HG03442 (cell line): ENCODE measurements around the gene DLGAP4.

Experiments used
- ATAC-seq: cut with Tn5 transposase; IDR thresholded peaks from one replicate; pipeline ENCODE4 v1.9.1; 2021; ENCODE audit warnings: mild to moderate bottlenecking, moderate library complexity; ENCODE audit not compliant: unreplicated experiment

The DLGAP4 gene

DNA sequence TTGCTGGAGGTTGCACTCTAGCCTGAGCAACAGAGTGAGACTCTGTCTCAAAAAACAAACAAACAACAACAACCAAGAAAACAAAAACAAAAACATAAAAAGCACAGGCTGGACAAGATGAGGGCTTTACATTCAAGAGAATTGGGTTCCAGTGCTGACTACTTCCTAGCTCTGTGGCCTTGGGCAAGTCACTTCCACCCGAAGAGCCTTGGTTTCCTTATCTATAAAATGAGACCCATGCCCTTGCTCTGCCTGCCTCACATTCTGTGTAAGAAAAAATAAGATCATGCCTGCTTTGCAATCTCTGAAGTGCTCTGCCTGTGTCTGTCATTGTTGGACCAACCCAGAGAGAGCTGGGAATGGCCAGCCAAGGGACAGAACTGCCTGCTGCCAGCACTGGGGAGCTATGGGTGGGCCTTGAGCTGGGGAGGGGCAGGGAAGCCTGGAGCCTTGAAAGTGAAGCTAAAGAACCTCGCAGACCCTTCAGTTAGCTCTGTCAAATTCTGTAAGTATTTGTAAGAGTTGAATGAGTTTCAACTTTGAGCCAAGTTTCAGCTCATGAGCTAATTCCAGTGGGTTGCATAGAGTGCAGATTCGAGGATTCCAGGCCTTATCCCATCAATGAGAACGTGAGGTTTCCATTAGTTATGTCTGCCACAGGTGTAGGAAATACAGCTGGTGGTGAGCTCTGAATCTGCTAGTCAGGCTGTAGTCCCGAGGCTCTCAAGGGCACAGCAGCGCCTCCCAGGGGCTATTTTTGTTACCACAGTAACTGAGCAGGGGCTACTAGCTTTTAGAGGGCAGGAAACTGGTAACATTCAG lies 93.2 kb downstream of the DLGAP4 start:
- no peak for ATAC-seq

DNA sequence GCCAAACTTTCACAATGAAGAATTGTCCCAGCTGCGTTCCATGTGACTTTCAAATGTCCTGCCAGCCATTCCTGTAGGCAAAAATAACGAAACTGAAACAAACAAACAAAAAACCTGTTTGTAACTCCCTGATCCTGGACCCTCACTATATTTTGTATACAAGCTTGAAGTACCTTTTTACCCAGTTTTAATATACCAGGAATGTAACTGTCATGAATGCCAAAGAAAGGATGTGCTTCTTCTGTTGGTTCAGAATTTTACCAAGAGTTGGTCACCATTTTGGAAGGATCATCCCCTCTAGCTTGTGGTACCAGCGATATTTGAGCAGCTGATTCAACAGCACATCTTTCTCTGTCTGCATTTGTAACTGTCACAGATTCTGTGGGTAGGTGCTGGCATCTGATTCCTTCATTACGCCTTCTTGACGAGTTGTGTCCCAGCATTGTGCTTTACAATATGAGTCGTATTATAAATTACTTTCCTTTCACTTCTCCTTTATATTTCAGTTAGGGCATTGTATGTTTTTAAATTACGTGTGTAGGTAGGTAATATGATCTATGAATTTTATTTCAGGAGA lies 93.9 kb downstream of the DLGAP4 start:
- no peak for ATAC-seq

DNA sequence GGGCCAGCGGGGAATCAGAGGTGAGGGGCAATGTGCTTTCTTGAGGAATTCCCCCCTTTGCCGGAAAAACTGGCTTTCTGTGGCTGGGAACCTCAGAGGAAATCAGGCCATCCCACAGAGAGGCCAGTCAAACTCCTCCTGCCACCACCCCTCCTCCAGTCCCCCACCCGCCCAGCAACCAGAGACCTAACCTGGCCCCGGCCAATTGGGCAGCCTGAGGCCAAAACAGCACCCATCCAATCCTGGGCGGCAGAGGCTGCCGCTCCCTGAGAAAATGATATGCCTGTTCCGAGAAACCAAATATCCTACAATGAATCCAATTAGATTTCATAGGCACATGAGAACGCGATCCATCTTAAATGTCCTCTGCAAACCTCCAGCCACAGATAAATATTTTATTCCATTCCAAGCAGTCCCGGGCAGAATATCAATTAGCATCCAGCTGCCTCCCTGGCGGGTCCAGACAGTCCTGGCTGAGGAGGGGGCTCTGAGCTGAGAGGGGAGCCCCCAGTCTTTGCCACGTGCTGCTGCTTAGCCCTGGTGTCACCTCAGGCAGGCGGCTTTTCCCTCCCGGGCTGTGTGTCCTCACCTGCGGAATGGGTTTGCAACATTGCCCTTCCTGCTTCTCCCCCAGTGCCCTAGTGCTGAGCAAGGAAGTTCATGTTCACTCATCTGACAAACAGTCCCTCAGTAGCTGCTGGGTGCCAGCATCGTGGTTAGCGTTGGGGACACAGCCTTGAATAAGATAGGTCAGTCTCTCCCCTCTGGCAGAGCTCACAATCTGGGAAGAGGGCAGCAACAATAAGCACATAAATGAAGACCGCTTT lies 95.0 kb downstream of the DLGAP4 start:
- no peak for ATAC-seq

DNA sequence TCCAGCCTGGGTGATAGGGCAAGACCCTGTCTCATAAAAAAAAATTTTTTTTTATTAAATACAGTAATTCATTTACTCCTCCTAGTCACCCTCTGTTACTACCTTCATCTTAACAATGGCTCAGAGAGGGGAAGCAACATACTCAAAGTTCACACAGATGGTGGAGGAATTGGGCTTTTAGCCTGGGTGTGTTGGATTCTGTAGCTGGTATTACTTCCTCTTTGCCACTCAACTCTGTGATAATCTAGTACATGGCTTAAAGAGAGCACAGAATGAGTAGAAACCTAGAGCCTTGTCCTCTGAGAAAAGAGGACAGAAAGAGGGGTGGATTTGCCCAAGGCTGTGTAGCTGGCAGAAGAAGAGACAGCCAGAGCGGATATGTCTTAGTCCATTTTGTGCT lies 96.6 kb downstream of the DLGAP4 start:
- no peak for ATAC-seq

DNA sequence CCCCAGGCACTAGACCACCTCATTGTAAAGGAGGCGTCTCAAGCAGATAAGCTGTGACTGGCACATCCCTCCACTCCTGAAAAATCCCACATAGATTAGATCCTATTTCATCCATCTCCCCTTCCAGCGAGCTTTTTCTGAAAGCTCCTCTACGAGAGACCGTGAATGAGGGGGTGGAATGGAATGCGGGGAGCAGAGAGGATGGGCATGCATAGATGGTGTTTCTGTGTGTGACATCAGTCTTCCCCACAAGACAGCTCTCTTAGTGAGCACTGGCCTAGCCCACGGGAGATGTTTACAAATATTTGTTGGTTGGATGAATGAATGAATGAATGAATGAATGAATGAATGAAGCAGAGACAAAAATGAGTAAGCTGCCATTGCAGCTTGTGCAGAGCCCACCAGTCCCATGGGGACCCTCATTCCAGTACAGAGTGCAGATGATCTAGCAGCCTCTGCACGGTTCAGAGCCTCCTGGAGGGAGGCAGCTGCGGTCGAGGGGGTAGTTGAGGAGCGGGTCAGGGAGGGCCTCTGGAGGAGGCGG lies 98.4 kb downstream of the DLGAP4 start:
- ATAC-seq, result no peak

DNA sequence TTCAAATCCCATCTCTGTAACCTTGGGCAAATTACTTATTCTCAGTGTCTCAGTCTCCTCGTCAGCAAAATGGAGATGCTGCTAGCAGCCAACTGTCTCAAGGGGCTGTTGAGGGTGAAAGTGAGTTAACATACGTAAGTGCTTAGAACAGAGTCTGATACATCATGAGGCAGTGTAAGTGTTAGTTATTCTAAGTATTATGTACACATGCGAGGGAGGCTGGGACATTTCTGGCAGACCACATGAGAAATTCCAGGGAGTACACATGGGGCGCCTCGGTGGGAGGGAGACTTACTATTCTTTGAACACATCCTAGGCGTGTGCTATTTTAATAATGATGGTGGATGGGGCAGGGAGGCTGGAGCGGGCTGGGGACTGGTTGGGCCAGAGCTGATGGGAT lies 99.1 kb downstream of the DLGAP4 start:
- no peak for ATAC-seq

DNA sequence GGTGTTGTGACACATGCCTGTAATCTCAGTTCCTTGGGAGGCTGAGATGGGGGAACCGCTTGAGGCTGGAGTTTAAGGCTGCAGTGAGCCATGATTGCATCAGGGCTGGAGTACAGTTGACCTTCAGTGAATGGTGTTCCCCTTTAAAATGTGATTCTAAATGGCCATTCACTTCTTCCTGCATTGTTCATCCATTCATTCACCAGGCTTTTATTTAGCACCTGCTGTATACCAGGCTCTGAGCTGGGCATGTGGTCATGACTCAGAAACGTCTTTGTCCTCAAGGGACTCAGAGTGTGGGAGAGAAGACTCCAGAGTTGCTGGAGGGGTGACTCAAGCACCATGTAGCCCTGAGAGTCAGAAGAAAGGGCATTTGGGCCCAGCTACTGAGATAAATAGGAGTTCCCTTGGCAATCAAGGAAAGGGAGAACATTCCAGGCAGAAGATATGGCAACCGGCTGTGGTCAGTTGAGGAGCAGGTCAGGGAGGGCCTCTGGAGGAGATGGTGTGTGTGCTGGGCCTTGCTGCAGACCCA lies 101.1 kb downstream of the DLGAP4 start:
- ATAC-seq, result no peak

DNA sequence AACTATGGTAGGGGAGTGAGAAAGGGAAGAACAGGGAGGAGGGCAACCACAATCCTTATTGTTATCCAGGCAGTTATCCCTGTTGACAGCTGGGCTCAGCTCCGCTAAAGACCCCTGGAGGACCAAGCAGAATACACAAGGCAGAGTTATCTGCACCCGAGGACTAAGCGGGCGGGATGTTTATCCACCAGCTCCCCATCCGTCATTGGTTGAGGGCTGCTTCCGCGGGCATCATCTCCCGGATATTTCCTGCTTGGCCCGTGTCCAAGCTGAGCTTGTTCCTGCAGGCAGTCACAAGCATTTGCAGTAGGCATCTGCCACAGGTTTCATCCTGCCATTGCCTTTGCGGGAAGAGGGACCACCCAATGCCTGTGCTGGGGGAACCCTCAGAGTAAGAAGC lies 102.1 kb downstream of the DLGAP4 start:
- ATAC-seq, result no peak

DNA sequence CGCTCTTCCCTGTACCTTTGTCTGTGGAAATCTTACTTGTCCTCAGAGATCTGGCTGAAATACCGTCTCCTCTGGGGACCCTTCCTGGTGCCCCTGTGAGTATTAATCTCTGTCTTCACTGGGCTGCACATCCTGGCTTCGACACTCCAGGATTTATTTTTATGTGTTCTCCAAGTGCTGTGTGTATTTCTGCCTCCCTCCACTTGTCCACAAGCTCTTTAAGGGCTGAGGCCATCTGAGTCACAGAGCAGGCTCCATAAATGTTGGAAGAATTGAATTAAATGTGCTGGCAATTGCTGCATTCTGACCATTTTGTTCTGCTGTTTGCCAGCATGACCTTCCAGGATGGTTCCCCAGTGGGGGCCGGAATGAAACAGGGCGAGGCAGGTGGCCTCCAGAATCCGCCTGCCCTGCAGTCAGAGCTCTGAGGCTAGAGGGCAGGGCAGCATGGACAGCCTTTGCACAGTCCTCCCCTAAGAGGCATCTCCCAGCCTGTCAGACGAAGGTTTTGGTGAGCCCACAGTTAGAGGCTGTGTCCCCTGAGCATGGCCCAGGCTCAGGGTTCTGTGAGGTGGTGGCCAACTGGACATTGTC lies 105.8 kb downstream of the DLGAP4 start:
- no peak for ATAC-seq

DNA sequence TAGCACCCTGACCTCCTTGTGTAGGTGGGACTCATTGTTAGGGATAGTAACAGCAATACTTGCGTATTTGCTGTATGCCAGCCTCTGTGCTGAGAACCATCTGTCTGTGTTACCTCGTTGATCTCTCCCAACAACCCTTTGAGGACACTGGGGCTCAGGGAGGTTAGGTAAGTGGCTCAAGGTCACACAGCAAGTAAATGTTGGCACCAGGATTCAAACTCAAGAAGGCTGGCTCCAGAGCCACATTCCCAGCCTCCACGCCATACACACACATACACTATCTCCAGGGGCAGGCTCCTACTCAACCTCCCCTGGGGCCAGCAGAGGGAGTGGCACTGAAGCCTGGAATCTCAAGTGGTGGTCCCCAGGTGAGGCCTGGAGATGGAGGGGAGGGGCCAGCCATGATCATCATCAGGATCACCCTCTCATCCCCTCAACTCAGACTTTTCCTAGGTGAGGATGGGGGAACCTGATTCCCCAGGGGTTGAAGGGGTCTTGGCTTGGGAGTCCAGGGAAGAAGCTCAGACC lies 109.4 kb downstream of the DLGAP4 start:
- ATAC-seq, result no peak

DNA sequence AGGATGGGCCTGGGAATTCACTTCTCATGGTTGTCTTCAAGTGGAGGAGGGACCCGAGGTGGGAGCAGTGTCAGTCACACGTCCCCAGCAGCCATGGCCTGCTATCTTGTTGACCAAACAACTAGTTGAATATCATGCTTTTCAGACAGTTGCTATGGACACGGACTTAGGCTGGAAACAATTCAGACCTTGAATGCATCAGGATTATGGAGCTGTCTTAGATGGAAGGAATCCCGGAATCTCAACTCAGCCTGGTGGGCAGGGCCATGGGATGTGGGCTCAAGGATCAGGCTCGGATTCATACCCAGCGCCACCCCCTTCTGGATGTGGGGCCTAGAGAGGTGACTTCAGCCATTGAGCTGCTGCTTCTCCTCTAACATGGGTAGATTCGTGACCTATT lies 112.6 kb downstream of the DLGAP4 start:
- ATAC-seq, result no peak

DNA sequence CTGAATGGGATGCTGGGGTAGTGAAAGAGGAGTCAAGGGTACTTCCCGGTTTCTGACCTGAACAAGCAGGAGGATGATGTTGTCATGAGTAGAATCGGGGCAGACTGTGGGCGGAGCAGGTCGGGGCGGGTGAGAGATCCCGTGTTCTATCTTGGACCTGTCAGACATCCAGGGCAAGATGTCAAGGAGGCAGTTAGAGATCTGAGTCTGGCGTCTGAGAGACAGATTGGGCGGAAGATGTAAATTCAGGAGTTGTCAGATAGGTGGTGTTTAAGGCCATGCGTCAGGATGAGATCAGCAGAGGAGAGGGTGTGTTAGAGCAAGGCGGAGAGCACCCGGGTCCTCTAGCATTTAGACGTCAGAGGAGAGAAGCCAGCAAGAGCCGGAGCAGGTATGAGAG lies 115.5 kb downstream of the DLGAP4 start:
- ATAC-seq, result no peak

DNA sequence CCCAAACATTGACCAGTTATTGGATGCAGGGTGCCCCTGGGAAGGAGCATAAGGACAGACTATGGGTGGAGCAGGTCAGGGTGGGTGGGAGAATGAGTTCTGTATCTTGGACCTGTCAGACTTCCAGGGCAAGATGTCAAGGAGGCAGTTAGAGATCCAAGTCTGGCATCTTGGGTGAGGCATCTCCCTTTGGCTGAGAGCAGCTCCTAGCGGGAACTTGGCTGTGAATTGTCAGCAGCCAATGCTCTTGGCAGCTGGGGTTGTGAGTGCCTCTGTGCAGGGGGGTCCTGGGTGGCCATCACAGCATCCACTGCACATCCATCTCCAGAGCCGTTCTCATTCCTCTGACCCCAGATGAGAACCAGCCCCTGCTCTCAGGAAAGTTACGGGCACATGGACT lies 118.2 kb downstream of the DLGAP4 start:
- no peak for ATAC-seq

DNA sequence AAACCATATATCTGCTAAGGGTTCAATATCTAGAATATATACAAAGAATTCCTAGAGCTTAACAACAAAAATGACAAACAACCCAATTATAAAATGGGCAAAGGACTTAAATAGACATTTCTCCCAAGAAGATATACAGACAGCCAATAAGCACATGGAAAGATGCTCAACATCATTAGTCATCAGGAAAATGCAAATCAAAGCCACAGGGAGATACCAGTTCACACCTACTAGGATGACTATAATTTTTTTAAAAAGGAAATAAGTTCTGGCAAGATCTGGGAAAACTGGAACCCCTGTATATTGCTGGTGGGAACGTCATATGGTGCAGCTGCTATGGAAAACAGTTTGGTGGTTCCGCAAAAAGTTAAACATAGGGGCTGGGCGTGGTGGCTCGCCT lies 119.0 kb downstream of the DLGAP4 start:
- no peak for ATAC-seq

DNA sequence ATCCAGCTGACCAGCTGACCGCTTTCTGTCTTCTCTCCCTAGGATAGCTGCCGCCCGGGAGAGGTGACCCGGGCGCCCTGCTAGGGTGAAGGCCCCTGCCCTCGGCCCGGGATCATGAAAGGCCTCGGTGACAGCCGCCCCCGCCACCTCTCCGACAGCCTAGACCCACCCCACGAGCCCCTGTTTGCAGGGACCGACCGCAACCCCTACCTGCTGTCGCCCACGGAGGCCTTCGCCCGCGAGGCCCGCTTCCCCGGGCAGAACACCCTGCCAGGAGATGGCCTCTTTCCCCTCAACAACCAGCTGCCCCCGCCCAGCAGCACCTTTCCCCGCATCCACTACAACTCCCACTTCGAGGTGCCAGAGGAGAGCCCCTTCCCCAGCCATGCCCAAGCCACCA lies 125.5 kb downstream of the DLGAP4 start:
- no peak for ATAC-seq

DNA sequence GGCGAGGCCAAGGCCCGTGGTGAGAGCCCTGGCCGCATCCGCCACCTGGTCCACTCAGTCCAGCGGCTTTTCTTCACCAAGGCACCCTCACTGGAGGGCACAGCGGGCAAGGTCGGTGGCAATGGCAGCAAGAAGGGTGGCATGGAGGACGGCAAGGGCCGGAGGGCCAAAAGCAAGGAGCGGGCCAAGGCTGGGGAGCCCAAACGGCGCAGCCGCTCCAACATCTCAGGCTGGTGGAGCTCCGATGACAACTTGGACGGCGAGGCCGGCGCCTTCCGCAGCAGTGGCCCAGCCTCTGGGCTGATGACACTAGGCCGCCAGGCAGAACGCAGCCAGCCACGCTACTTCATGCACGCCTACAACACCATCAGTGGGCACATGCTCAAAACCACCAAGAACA lies 126.0 kb downstream of the DLGAP4 start:
- no peak for ATAC-seq

DNA sequence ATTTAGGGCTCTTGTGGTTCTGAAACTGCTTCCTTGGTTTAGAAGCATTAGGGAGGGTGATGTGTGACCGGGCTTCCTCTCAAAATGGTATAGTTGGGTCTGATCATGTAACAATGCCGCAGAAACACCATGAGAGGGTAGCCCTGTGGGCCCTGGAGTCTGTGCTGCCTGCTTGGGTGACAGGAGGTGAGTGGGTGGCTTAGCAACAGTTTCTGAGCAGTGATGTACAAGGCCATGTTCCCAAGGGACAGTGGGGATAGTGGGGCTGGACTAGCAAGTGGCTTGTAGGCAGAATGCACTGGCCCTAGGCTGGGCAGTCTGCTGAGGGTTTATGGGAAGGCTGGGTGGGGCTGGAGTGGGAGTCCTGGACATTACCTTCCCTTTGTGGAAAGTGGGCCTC lies 128.2 kb downstream of the DLGAP4 start:
- ATAC-seq, result no peak

DNA sequence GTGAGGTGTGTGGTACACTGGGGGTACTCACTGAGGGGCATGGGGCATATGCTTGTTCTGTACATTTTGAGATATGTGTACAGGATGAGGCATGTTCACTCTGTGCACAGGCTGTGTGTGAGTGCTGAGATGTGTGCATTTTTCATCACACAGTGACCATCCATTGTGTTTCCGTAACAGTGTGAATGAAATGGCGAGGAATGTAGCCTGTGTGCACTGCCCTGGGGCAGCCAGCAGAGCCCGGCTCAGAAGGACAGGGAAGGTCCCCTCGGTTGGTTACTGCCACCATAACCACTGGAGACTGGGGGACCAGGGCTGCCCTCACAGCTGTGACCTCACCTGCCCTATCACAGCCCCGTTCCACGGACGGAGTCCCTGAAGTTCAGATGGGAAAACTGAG lies 129.0 kb downstream of the DLGAP4 start:
- ATAC-seq, result no peak

DNA sequence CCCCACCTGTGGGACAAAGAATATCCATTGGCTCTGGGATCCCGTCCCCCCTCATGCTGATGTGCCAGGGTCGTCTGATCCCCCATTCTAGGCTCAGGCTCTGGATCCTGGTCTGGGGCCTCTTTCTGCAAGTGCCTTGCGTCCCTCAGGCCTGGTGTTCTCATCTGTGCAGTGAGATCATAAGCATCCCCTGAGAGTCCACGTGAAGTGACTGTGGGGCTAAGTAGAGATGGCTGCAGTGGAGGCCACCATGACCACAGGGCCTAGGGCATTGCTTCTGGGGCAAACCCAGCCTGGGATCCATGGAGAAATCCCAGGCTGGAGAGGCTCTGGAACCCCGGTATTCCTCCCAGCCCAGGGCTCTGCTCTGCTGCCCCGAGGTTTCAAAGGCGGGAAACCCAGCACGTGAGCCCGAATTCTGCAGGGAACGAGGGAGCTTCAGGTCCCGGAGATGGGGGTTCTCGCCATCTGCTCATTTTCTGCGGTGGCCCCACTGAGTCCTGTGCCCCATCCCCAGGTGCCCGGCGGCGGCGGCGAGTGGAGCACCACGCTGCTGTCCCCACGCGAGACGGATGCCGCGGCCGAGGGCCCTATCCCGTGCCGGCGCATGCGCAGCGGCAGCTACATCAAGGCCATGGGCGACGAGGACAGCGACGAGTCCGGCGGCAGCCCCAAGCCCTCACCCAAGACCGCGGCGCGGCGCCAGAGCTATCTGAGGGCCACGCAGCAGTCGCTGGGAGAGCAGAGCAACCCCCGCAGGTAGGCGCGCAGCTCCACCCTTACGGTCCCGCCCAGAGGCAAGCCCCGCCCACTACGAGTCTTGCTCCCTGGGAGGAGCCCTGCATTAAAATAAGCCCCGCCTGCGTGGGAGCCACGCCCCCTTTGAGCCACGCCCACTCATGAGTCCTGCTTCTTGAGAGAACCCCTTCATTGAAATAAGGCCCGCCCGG lies 129.7 kb downstream of the DLGAP4 start:
- no peak for ATAC-seq
